Colonic mucosa (tissue), 4 donors: ENCODE data around the gene NUP210. TPM values are rescaled to one million over a fixed set of nuclear protein-coding genes. Genes with fewer than 3 reads are reported as not detected.

Experiments
- DNase-seq: peaks from one replicate; pipeline ENCODE4 v3.0.0-alpha.2; 2020
- H3K27ac ChIP-seq: fragments of 200-600 bp; one replicate; pipeline ENCODE4 v1.8.0; 2021
- H3K27me3 ChIP-seq: fragments of 200-600 bp; one replicate; pipeline ENCODE4 v1.8.0; 2021
- H3K36me3 ChIP-seq: fragments of 200-600 bp; one replicate; pipeline ENCODE4 v1.8.0; 2021
- H3K4me1 ChIP-seq: fragments of 200-600 bp; one replicate; pipeline ENCODE4 v1.8.0; 2021; ENCODE audit warnings: mild to moderate bottlenecking
- H3K4me3 ChIP-seq: fragments of 200-600 bp; one replicate; pipeline ENCODE4 v1.8.0; 2021
- H3K9ac ChIP-seq, 2 donors: one replicate each; pipeline ENCODE4 v1.7.0; 2013; ENCODE audit warnings: control low read depth in 2 of 2, low read depth in 2 of 2, low read length in 2 of 2
- H3K9me3 ChIP-seq: fragments of 200-600 bp; one replicate; pipeline ENCODE4 v1.8.0; 2021
- CTCF ChIP-seq: fragments of 200-600 bp; IDR thresholded peaks from one replicate; pipeline ENCODE4 v1.8.0; 2022; ENCODE audit warnings: antibody characterized with exemption, mild to moderate bottlenecking
- intact Hi-C: fragments of 100-400 bp; cut with DNase I; formaldehyde crosslinking; loops from one replicate; pipeline ENCODE4 v1.14.1; 2022
- total RNA-seq, 2 donors: library from RNA; stranded (reverse); fragmentation: NEBNext Ultra II Directional in 1 of 2; extraction: Animal tissue kit (Norgen Biotek cat#: 25700) in 1 of 2; gene quantifications; one replicate each; pipeline ENCODE4 v1.2.1, GENCODE V29; 2021
- donor health status: healthy.
- donor health status: DM: no; HTN: no; CAD: no.
- donor health status: DM: no; HTN: no; CAD: no.

NUP210 gene
- total RNA-seq, 2 donors from 2014 or later = 7.5 to 23.8 TPM

- H3K9ac ChIP-seq = no peak overlapping the region
- intact Hi-C loops = no loop called here
- H3K36me3 ChIP-seq = no peaks in the 10 kb centered on the region
- no peak for DNase-seq
- H3K4me3 ChIP-seq = no peak overlapping the region
- no peaks in the 10 kb centered on the region for H3K4me1 ChIP-seq
- H3K27ac ChIP-seq = no peak overlapping the region
- no peak for TF ChIP-seq CTCF
- H3K9me3 ChIP-seq = no peaks in the 10 kb centered on the region
- H3K27me3 ChIP-seq = no peaks in the 10 kb centered on the region
These were observed 153.3 kb downstream of the NUP210 start for GRCh38 chr3:13266651-13267362.

Other genes with a start within 250 kb of the NUP210 start
- 10 to 100 TPM; 24.0 to 36.1 TPM for gene HDAC11, start 60.0 kb upstream of the NUP210 start, total RNA-seq
- gene FBLN2, start 128.8 kb upstream of the NUP210 start, total RNA-seq = 10 to 100 TPM; 10.5 to 24.1 TPM